Erythroblast (primary cell): ENCODE measurements around the gene KRT5.

Experiments
- GATA1 ChIP-seq: IDR thresholded peaks from 2 replicates; pipeline ENCODE4 v1.6.1; 2011; ENCODE audit warnings: low read depth, mild to moderate bottlenecking, control low read depth, low read length, moderate library complexity
- POLR2A ChIP-seq: IDR thresholded peaks from 2 replicates; pipeline ENCODE4 v1.6.1; 2011; ENCODE audit warnings: mild to moderate bottlenecking, low read length

DNA sequence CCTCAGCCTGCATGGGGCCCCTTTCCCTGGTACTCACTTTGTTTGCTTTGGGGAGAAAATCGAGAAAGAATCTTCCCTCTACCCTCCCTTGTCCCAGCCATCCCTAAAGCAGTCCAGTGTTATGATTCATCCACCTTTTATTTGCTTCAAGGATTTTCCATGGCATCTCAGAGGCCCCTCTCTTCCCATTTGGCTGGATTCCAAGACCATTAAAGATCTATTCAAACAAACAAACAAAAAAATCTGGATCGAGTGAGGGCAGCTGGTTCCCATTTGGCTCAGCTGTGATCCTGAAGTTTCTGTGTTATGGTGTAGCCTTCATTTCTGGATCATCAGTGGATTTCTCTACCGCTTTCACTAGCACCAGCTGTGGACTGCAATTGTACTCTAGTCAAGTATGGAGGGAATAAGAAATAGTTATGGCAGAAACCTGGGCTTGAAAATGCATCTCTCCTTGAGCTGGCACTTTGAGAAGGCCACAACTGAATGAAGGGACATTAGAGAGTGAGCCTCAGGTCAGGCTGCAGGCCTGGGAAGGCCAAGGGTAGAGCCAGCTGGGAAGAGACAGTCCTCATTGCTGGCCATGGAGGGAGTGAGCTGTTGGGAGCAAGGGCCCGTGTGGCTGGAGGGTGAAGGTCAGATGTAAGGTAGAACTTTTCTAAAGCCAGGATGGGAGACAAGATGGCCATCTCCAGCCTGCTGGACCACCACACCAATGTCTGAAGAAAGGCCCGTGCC, 19.1 kb upstream of the KRT5 start:
- TF ChIP-seq POLR2A, result no peak
- no peak for TF ChIP-seq GATA1
